HG02870 (cell line): Measurements from ENCODE around the gene LSM3.
A peak's percentile ranks its signal among the peaks of the same experiment; 100 is the strongest.

ENCODE experiments used
- ATAC-seq: cut with Tn5 transposase; IDR thresholded peaks from one replicate; pipeline ENCODE4 v1.9.1; 2021; ENCODE audit warnings: mild to moderate bottlenecking, moderate library complexity; ENCODE audit not compliant: unreplicated experiment

Gene LSM3

GRCh38 chr3:14156843-14157561, 21.6 kb upstream of the LSM3 start:
- ATAC-seq = no peak

GRCh38 chr3:14157951-14158350, 20.7 kb upstream of the LSM3 start:
- ATAC-seq = no peak

DNA sequence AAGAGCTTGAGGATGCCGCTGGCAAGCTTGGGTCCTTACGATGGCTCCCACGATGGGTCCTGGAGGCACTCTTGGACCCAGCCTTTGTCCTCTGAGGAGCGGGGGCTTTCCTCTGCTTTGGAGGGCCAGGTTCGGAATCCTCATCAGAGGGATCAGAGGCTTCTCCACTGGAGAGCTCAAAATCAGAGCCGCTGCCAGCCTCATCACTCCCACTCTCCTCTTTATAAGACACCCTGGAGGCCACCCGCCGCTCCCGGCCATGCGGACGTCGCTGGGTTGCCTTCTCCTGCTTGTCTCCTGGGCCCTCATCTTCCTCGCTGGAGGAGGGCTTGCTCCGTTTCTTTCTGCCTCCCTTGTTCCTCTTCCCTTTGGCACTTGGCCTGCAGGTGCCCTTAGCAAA, 20.2 kb upstream of the LSM3 start:
- ATAC-seq = no peak

DNA sequence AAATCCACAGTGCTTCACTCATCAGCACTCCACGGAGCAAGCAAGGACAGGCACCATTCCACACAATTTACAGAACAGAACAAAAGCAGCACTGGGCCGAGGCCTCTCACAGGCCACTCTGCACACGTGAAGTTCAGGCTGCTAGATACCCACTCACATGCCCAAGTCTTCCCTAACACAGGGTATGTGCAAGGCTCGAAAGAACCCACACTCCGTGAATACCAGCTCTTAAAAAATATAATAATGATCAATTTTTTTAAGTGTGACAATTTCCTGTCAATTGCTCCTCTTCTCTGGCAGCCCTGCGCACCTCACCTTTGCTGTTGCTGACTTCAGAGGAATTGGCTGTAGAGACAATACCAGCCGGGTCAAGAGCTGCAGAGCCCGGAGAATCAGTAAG, 19.2 kb upstream of the LSM3 start:
- ATAC-seq = no peak

- ATAC-seq = no peak
These were observed 17.3 kb upstream of the LSM3 start for GRCh38 chr3:14161282-14161681.

DNA sequence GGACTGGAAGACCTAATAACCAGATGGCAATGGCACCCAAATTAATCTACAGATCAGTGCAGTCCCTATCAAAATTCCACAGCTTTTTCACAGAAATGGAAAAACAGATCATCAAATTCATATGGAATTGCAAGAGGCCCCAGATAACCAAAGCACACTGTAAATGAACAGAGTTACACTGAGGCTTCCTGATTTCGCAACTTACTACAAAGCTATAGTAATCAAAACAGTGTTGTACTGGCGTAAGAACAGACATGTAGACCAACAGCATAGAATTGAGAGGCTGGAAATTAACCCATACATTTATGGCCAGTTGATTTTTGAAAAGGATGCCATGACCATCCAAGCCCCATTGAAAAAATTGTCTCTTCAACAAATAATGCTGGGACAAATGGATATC, 16.4 kb upstream of the LSM3 start:
- no peak for ATAC-seq

DNA sequence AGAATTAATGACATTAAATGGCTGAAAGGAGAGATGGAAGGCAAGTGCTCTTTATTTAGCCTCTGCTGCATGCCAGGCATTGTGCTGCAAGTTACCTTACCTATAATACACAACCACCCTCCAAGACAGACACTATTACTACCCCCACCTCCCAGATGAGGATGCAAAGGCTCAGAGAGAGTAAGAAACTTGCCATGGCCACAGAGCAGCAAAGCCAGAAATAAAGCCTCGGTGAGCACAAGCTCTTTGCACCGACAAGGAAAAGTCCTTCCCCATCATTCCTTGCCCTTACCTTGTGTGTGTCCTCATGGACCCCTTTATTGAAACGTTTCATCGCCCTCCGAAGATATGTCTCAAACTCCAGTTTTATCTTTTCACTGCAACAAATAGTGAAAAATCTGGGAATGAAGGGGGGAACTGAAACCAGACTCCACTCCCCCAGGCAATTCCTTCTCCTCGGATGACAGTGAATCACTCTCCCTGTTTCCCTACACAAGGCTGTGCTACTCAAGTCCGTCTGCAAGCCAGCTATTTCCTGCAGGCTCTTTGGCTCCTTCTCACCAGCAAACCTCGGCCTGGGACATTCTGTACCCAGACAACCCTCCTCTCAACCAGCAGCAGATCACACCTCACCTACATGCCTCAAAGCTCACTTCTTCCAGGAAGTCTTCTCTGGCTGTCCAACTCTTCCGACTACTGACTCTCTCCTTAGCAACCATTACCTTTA, 11.6 kb upstream of the LSM3 start:
- ATAC-seq = no peak

DNA sequence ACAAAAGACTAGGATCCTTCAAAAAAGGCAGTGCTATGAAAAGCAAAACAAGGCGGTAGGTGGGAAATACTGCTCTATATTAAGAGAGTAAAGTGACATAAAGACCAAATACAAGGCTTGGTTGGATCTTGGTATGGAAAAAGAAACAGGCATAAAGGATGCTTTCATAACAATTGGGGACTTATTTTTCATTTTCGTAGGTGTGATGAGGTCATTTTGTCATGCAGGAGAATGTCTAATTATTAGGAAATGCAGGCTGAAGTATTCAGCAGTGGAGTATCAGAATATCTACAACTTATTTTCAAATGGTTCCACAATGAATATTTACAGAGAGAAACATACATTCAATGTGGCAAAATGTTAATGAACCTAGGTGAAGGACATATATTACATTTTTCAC, 9.2 kb upstream of the LSM3 start:
- ATAC-seq = no peak

DNA sequence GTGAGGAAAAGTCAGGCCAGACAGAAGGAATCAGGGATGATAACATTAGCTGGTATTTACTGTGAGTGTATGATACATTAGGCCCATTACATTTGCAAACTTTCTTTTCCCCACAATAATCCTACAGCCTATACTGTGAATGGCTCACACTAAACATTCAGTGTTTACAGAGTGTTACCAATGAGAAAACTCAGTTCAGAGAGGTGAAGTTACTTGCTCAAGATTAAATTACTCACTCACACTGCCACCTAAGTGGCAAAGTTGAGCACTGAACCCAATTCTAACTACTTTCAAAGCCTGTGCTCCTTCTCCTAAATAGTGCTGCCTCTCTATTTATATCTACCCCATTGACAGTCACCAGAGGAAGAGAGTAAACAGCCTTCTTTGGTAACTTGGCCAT, 8.7 kb upstream of the LSM3 start:
- ATAC-seq = no peak

GRCh38 chr3:14170531-14171159, 8.0 kb upstream of the LSM3 start:
- ATAC-seq = no peak

DNA sequence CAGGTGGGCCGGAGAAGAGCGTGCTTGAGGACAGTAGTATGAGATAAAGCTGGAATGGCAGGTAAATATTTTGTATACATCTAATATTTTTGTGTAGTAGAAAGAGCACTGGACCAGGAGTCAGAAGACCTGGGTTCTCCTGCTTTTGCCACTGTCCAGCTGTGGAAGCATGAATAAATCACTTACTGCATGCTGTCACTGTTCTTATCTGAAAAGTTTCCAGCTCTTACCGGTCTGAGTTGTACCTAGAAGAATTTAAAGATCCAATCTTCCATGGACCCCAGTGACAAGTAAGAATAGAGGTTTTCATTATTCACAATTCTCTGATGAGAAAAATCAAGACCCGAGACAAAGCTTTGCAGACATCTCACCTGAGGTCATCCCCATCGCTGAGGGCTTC, 6.1 kb upstream of the LSM3 start:
- no peak for ATAC-seq

DNA sequence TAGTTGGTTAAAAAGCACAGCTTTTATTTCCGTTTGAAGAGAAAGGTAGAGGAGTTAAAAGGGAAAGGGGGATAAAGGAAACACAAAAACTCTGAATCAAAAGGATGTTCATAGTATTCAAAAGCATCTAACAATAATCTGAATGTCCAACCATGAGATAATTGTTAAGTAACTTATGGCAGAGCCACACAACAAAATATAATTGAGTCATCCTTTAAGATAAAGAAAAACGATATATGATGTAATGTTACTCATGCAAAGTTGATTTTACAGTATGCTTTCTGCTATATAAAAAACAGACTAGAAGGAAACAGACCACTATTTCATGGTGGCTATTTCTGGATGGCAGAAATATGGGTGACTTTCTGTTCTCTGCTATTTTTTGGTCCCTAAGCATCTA, 4.1 kb upstream of the LSM3 start:
- no peak for ATAC-seq

DNA sequence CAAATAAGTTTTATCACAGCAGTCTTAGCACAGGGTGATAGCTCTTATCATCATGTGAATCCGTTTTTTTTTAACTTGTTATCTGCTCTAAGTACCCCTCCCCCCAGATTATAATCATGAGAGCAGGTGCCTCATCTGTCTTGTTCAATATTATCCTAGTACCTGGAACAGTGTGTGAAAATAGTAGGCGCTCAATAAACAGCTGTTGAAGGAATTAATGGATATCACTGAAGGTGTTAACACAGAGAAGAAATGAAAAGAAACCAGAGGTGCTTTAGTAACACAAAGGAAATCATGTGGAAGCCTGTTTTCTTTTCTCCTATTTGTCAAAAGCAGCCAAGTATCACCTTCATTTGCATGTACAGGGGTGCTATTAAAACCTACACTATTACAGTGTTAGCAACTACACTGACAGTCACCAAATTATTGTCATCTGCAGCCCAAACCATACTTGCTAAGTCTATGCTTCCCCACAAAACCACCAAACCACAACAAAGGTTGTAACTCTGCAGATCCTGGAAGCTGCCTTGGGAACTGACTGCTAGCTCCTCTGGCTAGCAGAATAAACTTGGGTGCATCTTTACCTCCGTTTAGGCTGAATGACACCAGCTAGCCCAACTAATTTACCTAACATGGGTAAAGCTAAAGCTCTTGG, 3.1 kb upstream of the LSM3 start:
- ATAC-seq = peak; percentile 36

DNA sequence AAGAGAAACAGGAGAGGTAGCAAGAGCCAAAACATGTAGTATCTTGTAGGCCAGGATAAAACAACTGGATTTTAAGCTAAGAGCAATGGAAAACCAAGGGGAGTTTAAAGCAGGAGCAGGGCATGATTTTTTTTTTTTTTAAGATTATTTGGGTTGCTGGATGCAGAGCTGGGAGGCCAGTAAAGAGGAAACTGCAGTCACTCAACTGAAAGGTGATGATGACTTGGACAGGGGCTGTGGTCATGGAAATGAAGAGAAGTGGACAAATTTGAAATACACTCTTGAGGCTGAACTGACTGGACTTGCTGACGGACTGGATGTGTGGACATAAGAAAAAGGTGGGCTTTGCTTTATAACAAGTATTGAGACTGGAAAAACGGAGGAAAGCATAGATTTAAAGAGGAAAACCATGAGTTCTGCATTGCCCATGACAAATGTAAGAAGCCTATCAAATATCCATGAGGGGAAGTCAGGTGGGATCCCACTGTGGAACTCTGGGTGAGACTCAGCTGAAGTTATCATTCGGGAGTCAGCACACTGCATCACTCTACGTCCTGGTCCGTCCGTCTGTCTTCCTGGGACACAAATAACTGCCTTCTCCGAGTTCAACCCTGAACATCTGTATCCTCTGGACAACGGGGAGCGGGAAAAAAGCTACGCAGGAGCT, 904 bp upstream of the LSM3 start:
- ATAC-seq = peak; percentile 2

DNA sequence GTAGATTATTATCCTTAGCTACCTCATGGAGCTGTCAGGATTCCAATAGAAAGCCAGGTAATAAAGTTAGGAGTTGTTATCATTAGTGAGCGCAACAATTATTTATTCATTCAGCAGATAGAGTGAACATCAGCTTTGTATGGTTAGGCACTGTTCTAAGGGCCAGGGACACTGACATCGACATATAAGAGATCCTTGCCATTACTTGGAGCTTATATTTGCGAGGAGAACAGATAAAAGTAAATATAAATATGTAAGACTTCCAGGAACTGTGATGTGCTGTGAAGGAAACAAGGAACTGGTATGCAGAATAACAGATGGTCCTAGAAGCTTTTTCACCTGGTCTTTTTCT, 473 bp downstream of the LSM3 start:
- ATAC-seq = no peak

- ATAC-seq = no peak
These were observed 1.2 kb downstream of the LSM3 start for GRCh38 chr3:14179795-14180194.

DNA sequence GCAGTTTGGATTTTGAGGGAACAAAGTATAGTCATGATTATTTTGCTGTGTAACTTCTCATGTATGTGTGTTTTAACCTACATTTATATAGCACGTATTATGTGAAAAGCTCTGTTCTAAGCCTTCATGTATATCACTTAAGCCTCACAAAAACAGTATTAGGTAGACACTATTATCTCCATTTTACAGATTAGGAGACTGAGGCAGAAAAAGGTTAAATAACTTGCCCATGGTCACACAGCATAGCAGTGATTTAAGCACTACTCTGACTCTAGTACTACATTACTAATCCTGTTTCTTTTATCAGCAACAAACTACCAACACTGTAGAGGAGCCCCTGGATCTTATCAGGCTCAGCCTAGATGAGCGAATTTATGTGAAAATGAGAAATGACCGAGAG, 2.6 kb downstream of the LSM3 start:
- ATAC-seq = no peak

GRCh38 chr3:14183015-14183577, 4.5 kb downstream of the LSM3 start:
- ATAC-seq = no peak

- ATAC-seq = no peak
These were observed 8.3 kb downstream of the LSM3 start for GRCh38 chr3:14186854-14187458.

GRCh38 chr3:14188041-14188754, 9.6 kb downstream of the LSM3 start:
- ATAC-seq = no peak
